HepG2 (cell line): ENCODE data around the gene GZMH. TPM values are rescaled to one million over a fixed set of nuclear protein-coding genes. Genes with fewer than 3 reads are reported as not detected.

Experiments
- ATAC-seq: fragments of 200-7000 bp; cut with Tn5 transposase; 3 replicates; pipeline ENCODE4 v1.9.1; 2020; ENCODE audit warnings: mild to moderate bottlenecking, moderate library complexity
- BruUV-seq: library from RNA; stranded (reverse); fragments of 400-500 nt; replicated peaks from 2 replicates; lab custom pipeline; 2021; lab: Mats Ljungman, UMichigan
- CTCF ChIA-PET: fragments of 300-600 bp; formaldehyde crosslinking; extraction: SDS; loops from one replicate; lab custom pipeline; 2021; ENCODE audit warnings: low total read pairs, inconsistent platforms, low intra/inter-chr PET ratio; lab: Yijun Ruan, JAX
- POLR2A ChIA-PET: fragments of 350-600 bp; sonication (Branson Sonifier 250); formaldehyde crosslinking; loops from one replicate; lab custom pipeline; 2020; ENCODE audit warnings: antibody characterized with exemption, inconsistent platforms; lab: Yijun Ruan, JAX
- DNase-seq: peaks from one replicate; pipeline ENCODE4 v3.0.0-alpha.2; 2015; ENCODE audit warnings: low spot score
- FAIRE-seq: peaks from 3 replicates; lab custom pipeline; 2011; peaks lifted over from hg19 to GRCh38; lab: Jason Lieb, UNC
- H2AFZ ChIP-seq: one replicate; pipeline ENCODE4 v1.6.1; 2011; ENCODE audit warnings: low read length, inconsistent platforms
- H3K27ac ChIP-seq: fragments of 300-600 bp; 3 replicates; pipeline ENCODE4 v1.8.0; 2011; ENCODE audit warnings: mixed run types, mild to moderate bottlenecking, mixed read lengths, low read length, inconsistent platforms; ENCODE audit not compliant: insufficient read depth; ENCODE audit errors: extremely low read length
- H3K27me3 ChIP-seq, 2 experiments: fragments of 200-600 bp in 1 of 2; 2 replicates in 1 of 2; 3 replicates in 1 of 2; pipeline versions ENCODE4 v1.6.0 to v1.8.0; 2011; ENCODE audit warnings: low read length in 2 of 2, mild to moderate bottlenecking in 2 of 2, moderate library complexity in 2 of 2, inconsistent platforms in 1 of 2; ENCODE audit not compliant: insufficient read depth in 2 of 2, control insufficient read depth in 1 of 2
- H3K36me3 ChIP-seq, 2 experiments: fragments of 200-600 bp in 1 of 2; replicated peaks in 1 of 2; 2 replicates in 1 of 2; 3 replicates in 1 of 2; pipeline versions ENCODE4 v1.5.1 to v1.8.0; 2011; ENCODE audit warnings: low read length in 2 of 2, inconsistent platforms in 1 of 2; ENCODE audit not compliant: insufficient read depth in 2 of 2, control insufficient read depth in 1 of 2
- H3K4me1 ChIP-seq: 2 replicates; pipeline ENCODE4 v1.5.1; 2012; ENCODE audit warnings: low read length, inconsistent platforms; ENCODE audit not compliant: insufficient read depth
- H3K4me2 ChIP-seq: 2 replicates; pipeline ENCODE4 v1.6.0; 2011; ENCODE audit warnings: low read depth, low read length, inconsistent platforms
- H3K4me3 ChIP-seq, 3 experiments: fragments of 200-600 bp in 1 of 3; sonication (generic), shearing (Covaris generic) in 1 of 3; replicated peaks in 1 of 3; 2 replicates each; pipeline ENCODE4 v1.5.1; 2011 to 2016; ENCODE audit warnings: low read length in 3 of 3, inconsistent platforms in 2 of 3, low read depth in 2 of 3, mild to moderate bottlenecking in 2 of 3, control low read depth in 1 of 3, mixed read lengths in 1 of 3; ENCODE audit not compliant: insufficient read depth in 1 of 3
- H3K79me2 ChIP-seq: one replicate; pipeline ENCODE4 v1.6.1; 2011; ENCODE audit warnings: low read length, inconsistent platforms; ENCODE audit not compliant: insufficient read depth
- H3K9ac ChIP-seq: 2 replicates; pipeline ENCODE4 v1.6.0; 2011; ENCODE audit warnings: mild to moderate bottlenecking, low read depth, low read length, inconsistent platforms; ENCODE audit not compliant: insufficient read depth
- H3K9me3 ChIP-seq: 2 replicates; pipeline ENCODE4 v1.5.1; 2012; ENCODE audit warnings: mild to moderate bottlenecking, low read length
- H4K20me1 ChIP-seq: 2 replicates; pipeline ENCODE4 v1.6.0; 2011; ENCODE audit warnings: inconsistent platforms, mild to moderate bottlenecking, low read length, moderate library complexity; ENCODE audit not compliant: insufficient read depth
- AGO1 ChIP-seq: fragments of 200-400 bp; formaldehyde crosslinking; IDR thresholded peaks from 2 replicates; pipeline ENCODE4 v1.6.1; 2017; ENCODE audit warnings: mild to moderate bottlenecking, low read depth, low read length, moderate library complexity; ENCODE audit not compliant: poor library complexity, severe bottlenecking
- RBAK ChIP-seq: sonication (generic); formaldehyde crosslinking; IDR thresholded peaks from 2 replicates; pipeline ENCODE4 v1.5.1; 2020; ENCODE audit warnings: mild to moderate bottlenecking, missing genetic modification reagents
- SNAPC2 ChIP-seq: sonication (generic); formaldehyde crosslinking; IDR thresholded peaks from 2 replicates; pipeline ENCODE4 v1.8.1; 2022; ENCODE audit warnings: mild to moderate bottlenecking, missing genetic modification reagents
- WGBS: methylation state at CpG from one replicate; pipeline ENCODE4 v1.1.6; 2017; ENCODE audit warnings: low lambda C conversion rate; 5-methylcytosine and 5-hydroxymethylcytosine counted together
- in situ Hi-C: cut with HindIII; loops from 2 replicates; pipeline ENCODE4 v1.10.0; 2017; ENCODE audit warnings: low pct_unique_long_range_greater_than_20kb; ENCODE audit not compliant: extremely low pct_ligation_motif_present
- intact Hi-C: fragments of 100-400 bp; cut with micrococcal nuclease; formaldehyde crosslinking; loops from one replicate; pipeline ENCODE4 v1.10.0; 2022; ENCODE audit not compliant: unreplicated experiment
- polyA plus RNA-seq, 8 experiments: library from polyadenylated mRNA; depleted of rRNA in 3 of 8; stranded (reverse) in 7 of 8; unstranded in 1 of 8; fragments of >200 nt; fragmentation: Illumina TruSeq in 4 of 8; extraction: Trizol in 4 of 8; gene quantifications; 2 replicates each; pipeline versions ENCODE4 v1.2.1 to v1.2.3, GENCODE V29; 2011 to 2016; ENCODE audit warnings: low read depth in 4 of 8, missing spikeins in 1 of 8, mixed read lengths in 1 of 8; ENCODE audit not compliant: insufficient read depth in 1 of 8
- total RNA-seq, 5 experiments: library from RNA; depleted of rRNA; stranded (reverse); fragments of >200 nt; fragmentation: Illumina TruSeq; extraction: Trizol; gene quantifications; 2 replicates each; pipeline ENCODE4 v1.2.3, GENCODE V29; 2016; ENCODE audit warnings: low read depth in 1 of 5
- TF ChIP-seq, protein P1 (sequence below): sonication (generic); formaldehyde crosslinking; IDR thresholded peaks from 2 replicates; pipeline ENCODE4 v1.4.0; 2020; ENCODE audit warnings: low read depth, mild to moderate bottlenecking, missing genetic modification reagents
- TF ChIP-seq, protein P2 (sequence below): sonication (generic); formaldehyde crosslinking; IDR thresholded peaks from 2 replicates; pipeline ENCODE4 v1.5.0; 2020; ENCODE audit warnings: missing genetic modification reagents, mild to moderate bottlenecking, borderline replicate concordance

GZMH gene
- total and polyA plus RNA-seq, 2 of the 13 experiments (the other 11 are each of a cell fraction or from before 2014, with no cell fraction given), result 0.08 TPM; not detected in 1

GRCh38 chr14:24630872-24631477 lies 21.5 kb upstream of the GZMH start (continued):
- TF ChIP-seq, protein P1, sequence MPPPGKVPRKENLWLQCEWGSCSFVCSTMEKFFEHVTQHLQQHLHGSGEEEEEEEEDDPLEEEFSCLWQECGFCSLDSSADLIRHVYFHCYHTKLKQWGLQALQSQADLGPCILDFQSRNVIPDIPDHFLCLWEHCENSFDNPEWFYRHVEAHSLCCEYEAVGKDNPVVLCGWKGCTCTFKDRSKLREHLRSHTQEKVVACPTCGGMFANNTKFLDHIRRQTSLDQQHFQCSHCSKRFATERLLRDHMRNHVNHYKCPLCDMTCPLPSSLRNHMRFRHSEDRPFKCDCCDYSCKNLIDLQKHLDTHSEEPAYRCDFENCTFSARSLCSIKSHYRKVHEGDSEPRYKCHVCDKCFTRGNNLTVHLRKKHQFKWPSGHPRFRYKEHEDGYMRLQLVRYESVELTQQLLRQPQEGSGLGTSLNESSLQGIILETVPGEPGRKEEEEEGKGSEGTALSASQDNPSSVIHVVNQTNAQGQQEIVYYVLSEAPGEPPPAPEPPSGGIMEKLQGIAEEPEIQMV (CRISPR knock-in tag), result peak; percentile 28; the same call in 1 of the 2 replicates
- TF ChIP-seq AGO1 (no peak), SNAPC2 (no peak)

- no peak for FAIRE-seq
- POLR2A ChIA-PET, result no interaction called here
- BruUV-seq, result no TSS peak
- no peaks in the 10 kb centered on the region for H4K20me1 ChIP-seq
- no peak overlapping the region for H3K9ac ChIP-seq
- no peaks in the 10 kb centered on the region for H3K36me3 ChIP-seq
- DNase-seq, result no peak
- in situ Hi-C loops (no loop called here), intact Hi-C loops (no loop called here)
- H2AFZ ChIP-seq, result no peak overlapping the region
- no peak overlapping the region for H3K4me2 ChIP-seq
- 4% methylated on average over 3 of the region's 3 CpGs for WGBS
- H3K4me1 ChIP-seq, result no peaks in the 10 kb centered on the region
- no peak overlapping the region for H3K27ac ChIP-seq
- H3K4me3 ChIP-seq, result no peak overlapping the region
- no peak; the same call in 1 of the 3 replicates for ATAC-seq
- TF ChIP-seq, protein P2, sequence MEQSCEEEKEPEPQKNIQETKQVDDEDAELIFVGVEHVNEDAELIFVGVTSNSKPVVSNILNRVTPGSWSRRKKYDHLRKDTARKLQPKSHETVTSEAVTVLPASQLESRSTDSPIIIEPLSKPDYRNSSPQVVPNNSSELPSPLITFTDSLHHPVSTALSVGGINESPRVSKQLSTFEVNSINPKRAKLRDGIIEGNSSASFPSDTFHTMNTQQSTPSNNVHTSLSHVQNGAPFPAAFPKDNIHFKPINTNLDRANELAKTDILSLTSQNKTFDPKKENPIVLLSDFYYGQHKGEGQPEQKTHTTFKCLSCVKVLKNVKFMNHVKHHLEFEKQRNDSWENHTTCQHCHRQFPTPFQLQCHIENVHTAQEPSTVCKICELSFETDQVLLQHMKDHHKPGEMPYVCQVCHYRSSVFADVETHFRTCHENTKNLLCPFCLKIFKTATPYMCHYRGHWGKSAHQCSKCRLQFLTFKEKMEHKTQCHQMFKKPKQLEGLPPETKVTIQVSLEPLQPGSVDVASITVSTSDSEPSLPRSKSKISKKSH (CRISPR knock-in tag), result 0 out of 2 replicates have a peak, but pooled peaks have one; percentile 14
- no peak for TF ChIP-seq RBAK (CRISPR knock-in tag)
- H3K9me3 ChIP-seq, result no peaks in the 10 kb centered on the region
- no peaks in the 10 kb centered on the region for H3K79me2 ChIP-seq
- CTCF ChIA-PET, result no interaction called here
- H3K27me3 ChIP-seq, result no peaks in the 10 kb centered on the region; a peak in 1 of 5 replicates
Observed at GRCh38 chr14:24630087-24630871, 20.8 kb upstream of the GZMH start.
